K562 (cell line): ENCODE results near the gene COQ8B. TPM values are rescaled to one million over a fixed set of nuclear protein-coding genes. Genes with fewer than 3 reads are reported as not detected.

Experiments used
- CBX8 ChIP-seq: fragments of 200-600 bp; sonication (generic); IDR thresholded peaks from 2 replicates; pipeline ENCODE4 v1.6.1; 2012; ENCODE audit warnings: borderline replicate concordance, mixed run types, low read depth, mild to moderate bottlenecking, moderate library complexity, mixed read lengths, low read length, control low read depth, inconsistent platforms; ENCODE audit not compliant: poor library complexity, severe bottlenecking; ENCODE audit errors: extremely low read depth
- CHD2 ChIP-seq: IDR thresholded peaks from 2 replicates; pipeline ENCODE4 v1.6.1; 2011; ENCODE audit warnings: low read depth, low read length
- DDX20 ChIP-seq: fragments of 450-650 bp; IDR thresholded peaks from 2 replicates; pipeline ENCODE4 v1.6.1; 2016; ENCODE audit warnings: missing genetic modification characterization, low read depth, mild to moderate bottlenecking, missing compliant biosample characterization, moderate library complexity
- KLF1 ChIP-seq: fragments of 450-650 bp; IDR thresholded peaks from 2 replicates; pipeline ENCODE4 v1.6.1; 2016; ENCODE audit warnings: missing genetic modification characterization, missing compliant biosample characterization
- RB1 ChIP-seq: fragments of 450-650 bp; IDR thresholded peaks from 2 replicates; pipeline ENCODE4 v1.6.1; 2017; ENCODE audit warnings: low read depth, mild to moderate bottlenecking
- RFX7 ChIP-seq: fragments of 250-450 bp; sonication (Bioruptor Pico); IDR thresholded peaks from 2 replicates; pipeline ENCODE4 v1.5.1; 2021; ENCODE audit warnings: mild to moderate bottlenecking
- SIN3A ChIP-seq, 2 experiments: fragments of 150-350 bp in 1 of 2; IDR thresholded peaks; 2 replicates each; pipeline ENCODE4 v1.6.1; 2011 to 2016; ENCODE audit warnings: borderline replicate concordance in 2 of 2, low read depth in 2 of 2, low read length in 2 of 2, mild to moderate bottlenecking in 2 of 2, moderate library complexity in 2 of 2; ENCODE audit not compliant: control insufficient read depth in 1 of 2
- SMARCC2 ChIP-seq: fragments of 450-650 bp; IDR thresholded peaks from 2 replicates; pipeline ENCODE4 v1.6.1; 2017; ENCODE audit warnings: antibody characterized with exemption, moderate library complexity, mild to moderate bottlenecking, low read depth
- TEAD1 ChIP-seq, 2 experiments: fragments of 450-650 bp in 1 of 2; sonication (generic) in 1 of 2; formaldehyde crosslinking; IDR thresholded peaks; 2 replicates each; pipeline versions ENCODE4 v1.4.0 to v1.8.0; 2020 to 2022; ENCODE audit warnings: mild to moderate bottlenecking in 2 of 2, missing genetic modification reagents in 1 of 2
- TEAD4 ChIP-seq, 2 experiments: sonication (generic) in 1 of 2; formaldehyde crosslinking in 1 of 2; IDR thresholded peaks; 2 replicates each; pipeline versions ENCODE4 v1.6.1 to v1.8.0; 2012 to 2022; ENCODE audit warnings: borderline replicate concordance in 1 of 2, inconsistent platforms in 1 of 2, low read length in 1 of 2, mild to moderate bottlenecking in 1 of 2, missing genetic modification reagents in 1 of 2
- U2AF2 ChIP-seq: fragments of 200-400 bp; formaldehyde crosslinking; optimal IDR thresholded peaks from 2 replicates; pipeline ENCODE3; 2017; ENCODE audit warnings: low read depth, mild to moderate bottlenecking, low read length
- YY1 ChIP-seq, 3 experiments: IDR thresholded peaks; 2 replicates each; pipeline ENCODE4 v1.6.1; 2011; ENCODE audit warnings: low read length in 2 of 3, mild to moderate bottlenecking in 2 of 3, moderate library complexity in 2 of 3, borderline replicate concordance in 1 of 3, control low read depth in 1 of 3, low read depth in 1 of 3; ENCODE audit not compliant: insufficient read depth in 3 of 3, insufficient replicate concordance in 2 of 3, control insufficient read depth in 1 of 3, insufficient read length in 1 of 3; ENCODE audit errors: extremely low read depth in 1 of 3
- polyA plus RNA-seq, 8 experiments: library from polyadenylated mRNA; depleted of rRNA in 4 of 8; stranded (reverse) in 5 of 8; unstranded in 3 of 8; fragments of >200 nt; fragmentation: Nextera tagmentation in 2 of 8; fragmentation: Illumina TruSeq in 1 of 8; extraction: Ambion mirVana in 2 of 8; extraction: Trizol in 1 of 8; gene quantifications; 2 replicates each; pipeline versions ENCODE4 v1.2.1 to v1.2.3, GENCODE V29; 2011 to 2014; ENCODE audit warnings: inconsistent platforms in 1 of 8, missing spikeins in 1 of 8
- total RNA-seq, 7 experiments: library from RNA; depleted of rRNA in 6 of 7; stranded (reverse); fragments of >200 nt in 6 of 7; fragmentation: Illumina TruSeq in 2 of 7; extraction: Trizol in 2 of 7; gene quantifications; 2 replicates each; pipeline versions ENCODE4 v1.2.1 to v1.2.3, GENCODE V29; 2011 to 2021; ENCODE audit warnings: low replicate concordance in 1 of 7
- TF ChIP-seq, protein P1 (sequence below): fragments of 450-650 bp; formaldehyde crosslinking; IDR thresholded peaks from 2 replicates; pipeline ENCODE4 v1.4.0; 2020; ENCODE audit warnings: mild to moderate bottlenecking, moderate library complexity
- TF ChIP-seq, protein P2 (sequence below): fragments of 150-350 bp; IDR thresholded peaks from 2 replicates; pipeline ENCODE4 v1.6.1; 2014; ENCODE audit warnings: low read depth, mild to moderate bottlenecking, low read length, borderline replicate concordance
- TF ChIP-seq, protein P3 (sequence below), 2 experiments: IDR thresholded peaks in 1 of 2; conservative IDR thresholded peaks in 1 of 2; 2 replicates each; pipeline ENCODE4 v1.6.1; 2016; ENCODE audit warnings: low read depth in 2 of 2, mild to moderate bottlenecking in 1 of 2, missing compliant biosample characterization in 1 of 2, missing genetic modification characterization in 1 of 2, moderate library complexity in 1 of 2

The COQ8B gene
- total and polyA plus RNA-seq, 9 of the 15 experiments (the other 6 are each of a cell fraction or from before 2014, with no cell fraction given): 0.41 to 32.3 (median 12.9) TPM

DNA sequence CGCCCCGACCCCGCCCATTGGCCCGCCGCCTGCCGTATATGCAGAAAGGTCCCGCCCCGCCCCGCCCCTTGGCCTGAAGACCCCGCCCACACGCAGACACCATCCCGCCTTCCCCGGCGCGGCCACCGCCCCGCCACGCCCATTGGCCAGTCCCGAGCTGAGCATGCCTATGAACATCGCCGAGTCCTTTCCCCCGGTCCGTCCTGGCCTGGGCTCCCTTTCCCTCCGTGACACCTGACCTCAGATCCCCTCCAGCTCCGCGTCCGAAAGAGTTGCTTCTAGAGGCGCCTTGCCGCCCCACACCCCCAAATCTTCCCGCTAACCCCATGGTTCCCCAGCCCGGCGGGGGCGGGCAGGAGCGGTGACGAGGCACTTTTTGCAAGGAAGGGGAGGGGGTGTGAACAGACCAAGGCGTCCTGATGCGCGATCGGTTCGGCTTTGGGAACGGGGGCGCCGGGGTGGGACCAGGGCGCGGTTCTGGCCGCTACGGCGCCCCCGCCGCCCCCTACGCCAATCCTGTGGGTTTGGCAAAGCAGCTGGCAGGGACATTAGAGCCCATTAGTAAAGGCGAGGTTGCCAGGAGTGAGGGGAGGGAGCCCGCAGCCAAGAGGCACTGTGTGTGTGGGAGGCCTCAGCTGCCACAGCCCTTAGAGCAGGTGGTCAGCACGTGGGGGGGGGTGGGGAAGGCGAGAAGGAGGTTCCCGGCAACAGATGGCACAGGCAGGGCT is 25.8 kb downstream of the COQ8B start (continued):
- TF ChIP-seq, protein P1, sequence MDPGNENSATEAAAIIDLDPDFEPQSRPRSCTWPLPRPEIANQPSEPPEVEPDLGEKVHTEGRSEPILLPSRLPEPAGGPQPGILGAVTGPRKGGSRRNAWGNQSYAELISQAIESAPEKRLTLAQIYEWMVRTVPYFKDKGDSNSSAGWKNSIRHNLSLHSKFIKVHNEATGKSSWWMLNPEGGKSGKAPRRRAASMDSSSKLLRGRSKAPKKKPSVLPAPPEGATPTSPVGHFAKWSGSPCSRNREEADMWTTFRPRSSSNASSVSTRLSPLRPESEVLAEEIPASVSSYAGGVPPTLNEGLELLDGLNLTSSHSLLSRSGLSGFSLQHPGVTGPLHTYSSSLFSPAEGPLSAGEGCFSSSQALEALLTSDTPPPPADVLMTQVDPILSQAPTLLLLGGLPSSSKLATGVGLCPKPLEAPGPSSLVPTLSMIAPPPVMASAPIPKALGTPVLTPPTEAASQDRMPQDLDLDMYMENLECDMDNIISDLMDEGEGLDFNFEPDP (CRISPR knock-in tag): no peak
- no peak for TF ChIP-seq U2AF2
- peak in 1 of 3 experiments; percentile 1 for TF ChIP-seq YY1 (IDR thresholded peaks at IDR 0.05; ENCODE audit: borderline replicate concordance in 1 of 3, control insufficient read depth in 1 of 3, extremely low read depth in 1 of 3, insufficient read depth in 3 of 3, insufficient read length in 1 of 3, insufficient replicate concordance in 2 of 3, low read depth in 1 of 3, low read length in 2 of 3)
- TF ChIP-seq, protein P2, sequence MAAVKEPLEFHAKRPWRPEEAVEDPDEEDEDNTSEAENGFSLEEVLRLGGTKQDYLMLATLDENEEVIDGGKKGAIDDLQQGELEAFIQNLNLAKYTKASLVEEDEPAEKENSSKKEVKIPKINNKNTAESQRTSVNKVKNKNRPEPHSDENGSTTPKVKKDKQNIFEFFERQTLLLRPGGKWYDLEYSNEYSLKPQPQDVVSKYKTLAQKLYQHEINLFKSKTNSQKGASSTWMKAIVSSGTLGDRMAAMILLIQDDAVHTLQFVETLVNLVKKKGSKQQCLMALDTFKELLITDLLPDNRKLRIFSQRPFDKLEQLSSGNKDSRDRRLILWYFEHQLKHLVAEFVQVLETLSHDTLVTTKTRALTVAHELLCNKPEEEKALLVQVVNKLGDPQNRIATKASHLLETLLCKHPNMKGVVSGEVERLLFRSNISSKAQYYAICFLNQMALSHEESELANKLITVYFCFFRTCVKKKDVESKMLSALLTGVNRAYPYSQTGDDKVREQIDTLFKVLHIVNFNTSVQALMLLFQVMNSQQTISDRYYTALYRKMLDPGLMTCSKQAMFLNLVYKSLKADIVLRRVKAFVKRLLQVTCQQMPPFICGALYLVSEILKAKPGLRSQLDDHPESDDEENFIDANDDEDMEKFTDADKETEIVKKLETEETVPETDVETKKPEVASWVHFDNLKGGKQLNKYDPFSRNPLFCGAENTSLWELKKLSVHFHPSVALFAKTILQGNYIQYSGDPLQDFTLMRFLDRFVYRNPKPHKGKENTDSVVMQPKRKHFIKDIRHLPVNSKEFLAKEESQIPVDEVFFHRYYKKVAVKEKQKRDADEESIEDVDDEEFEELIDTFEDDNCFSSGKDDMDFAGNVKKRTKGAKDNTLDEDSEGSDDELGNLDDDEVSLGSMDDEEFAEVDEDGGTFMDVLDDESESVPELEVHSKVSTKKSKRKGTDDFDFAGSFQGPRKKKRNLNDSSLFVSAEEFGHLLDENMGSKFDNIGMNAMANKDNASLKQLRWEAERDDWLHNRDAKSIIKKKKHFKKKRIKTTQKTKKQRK: no peak
- TF ChIP-seq KLF1 (tag): peak; percentile 54; the same call in 1 of the 2 replicates
- peak; percentile 26; the same call in 1 of the 2 replicates for TF ChIP-seq TEAD4 (IDR thresholded peaks at IDR 0.05; ENCODE audit: low read length)
- TF ChIP-seq TEAD4 (CRISPR knock-in tag; IDR thresholded peaks at IDR 0.05; ENCODE audit: borderline replicate concordance): no peak
- TF ChIP-seq SMARCC2: peak; percentile 65; the same call in 1 of the 2 replicates
- TF ChIP-seq SIN3A (IDR thresholded peaks at IDR 0.05; ENCODE audit: borderline replicate concordance in 2 of 2, control insufficient read depth in 1 of 2, low read depth in 2 of 2, low read length in 2 of 2): peak; percentile 39 to 52; a peak in 1 of 4 replicates
- no peak for TF ChIP-seq CHD2
- TF ChIP-seq, protein P3, sequence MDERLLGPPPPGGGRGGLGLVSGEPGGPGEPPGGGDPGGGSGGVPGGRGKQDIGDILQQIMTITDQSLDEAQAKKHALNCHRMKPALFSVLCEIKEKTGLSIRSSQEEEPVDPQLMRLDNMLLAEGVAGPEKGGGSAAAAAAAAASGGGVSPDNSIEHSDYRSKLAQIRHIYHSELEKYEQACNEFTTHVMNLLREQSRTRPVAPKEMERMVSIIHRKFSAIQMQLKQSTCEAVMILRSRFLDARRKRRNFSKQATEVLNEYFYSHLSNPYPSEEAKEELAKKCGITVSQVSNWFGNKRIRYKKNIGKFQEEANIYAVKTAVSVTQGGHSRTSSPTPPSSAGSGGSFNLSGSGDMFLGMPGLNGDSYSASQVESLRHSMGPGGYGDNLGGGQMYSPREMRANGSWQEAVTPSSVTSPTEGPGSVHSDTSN (CRISPR knock-in tag; IDR thresholded peaks at IDR 0.05; ENCODE audit: low read depth): no peak
- TF ChIP-seq, protein P3 (tag; conservative IDR thresholded peaks at IDR 0.05; ENCODE audit: low read depth): no peak
- no peak for TF ChIP-seq CBX8
- no peak for TF ChIP-seq RFX7 (CRISPR knock-in tag)
- no peak for TF ChIP-seq DDX20
- peak; percentile 50 for TF ChIP-seq RB1
- peak in 1 of 2 experiments; percentile 17; a peak in 1 of 4 replicates for TF ChIP-seq TEAD1 (CRISPR knock-in tag; IDR thresholded peaks at IDR 0.05)
